Subcutaneous adipose tissue (tissue), 4 donors: Measurements from ENCODE around the gene HASPIN. TPM values are rescaled to one million over a fixed set of nuclear protein-coding genes. Genes with fewer than 3 reads are reported as not detected.

Experiments used
- CTCF ChIP-seq: fragments of 450-650 bp; IDR thresholded peaks from one replicate; pipeline ENCODE4 v1.5.1; 2016; ENCODE audit warnings: low read depth, mild to moderate bottlenecking, control low read depth, antibody characterized with exemption, moderate library complexity
- total RNA-seq, 4 donors: library from RNA; depleted of rRNA; stranded (reverse); fragments of >200 nt; gene quantifications; one replicate each; pipeline ENCODE4 v1.1.0, GENCODE V29; 2016

Gene HASPIN
- total RNA-seq, 4 donors from 2014 or later, result 0.33 to 0.44 (median 0.34) TPM; not detected in 1

GRCh38 chr17:3715296-3715695 is 8.4 kb upstream of the HASPIN start:
- TF ChIP-seq CTCF, result no peak

DNA sequence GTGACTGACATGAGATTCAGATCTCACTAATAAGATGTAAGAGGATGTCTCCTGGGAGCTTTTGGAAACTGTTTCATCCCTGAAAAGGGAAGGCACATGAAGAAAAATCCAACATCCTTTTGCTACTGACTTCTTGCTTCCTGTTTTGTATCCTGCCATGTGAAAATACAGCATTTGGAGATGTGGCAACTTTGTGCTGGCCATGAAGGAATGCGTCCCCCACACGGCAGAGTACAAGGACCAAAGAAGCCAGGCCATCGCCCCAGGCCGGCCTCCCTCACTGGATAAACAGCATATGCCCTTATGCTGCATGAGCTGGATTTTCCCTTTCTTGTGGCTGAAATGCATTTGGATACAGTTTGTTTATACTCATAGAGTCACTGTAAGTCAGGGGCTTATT is 5.5 kb upstream of the HASPIN start:
- no peak for TF ChIP-seq CTCF

DNA sequence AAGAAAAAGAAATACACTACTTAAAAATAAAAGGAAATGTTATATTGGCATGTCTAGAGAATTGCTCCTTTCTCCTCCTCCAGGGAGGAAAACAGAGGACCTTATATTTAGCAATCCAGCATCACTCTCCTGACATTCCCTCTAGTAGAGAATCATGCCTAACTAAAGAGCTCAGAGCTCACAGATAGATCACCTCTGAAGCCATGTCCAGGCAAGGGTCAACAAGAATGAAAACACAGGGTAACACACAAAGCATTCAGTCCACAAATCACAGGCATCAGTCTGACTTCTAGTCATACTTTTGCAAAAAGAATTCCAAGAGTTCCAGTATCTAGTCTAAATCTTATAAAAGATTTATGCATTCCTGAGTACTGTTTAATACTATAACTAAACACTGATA is 4.4 kb upstream of the HASPIN start:
- TF ChIP-seq CTCF, result no peak

DNA sequence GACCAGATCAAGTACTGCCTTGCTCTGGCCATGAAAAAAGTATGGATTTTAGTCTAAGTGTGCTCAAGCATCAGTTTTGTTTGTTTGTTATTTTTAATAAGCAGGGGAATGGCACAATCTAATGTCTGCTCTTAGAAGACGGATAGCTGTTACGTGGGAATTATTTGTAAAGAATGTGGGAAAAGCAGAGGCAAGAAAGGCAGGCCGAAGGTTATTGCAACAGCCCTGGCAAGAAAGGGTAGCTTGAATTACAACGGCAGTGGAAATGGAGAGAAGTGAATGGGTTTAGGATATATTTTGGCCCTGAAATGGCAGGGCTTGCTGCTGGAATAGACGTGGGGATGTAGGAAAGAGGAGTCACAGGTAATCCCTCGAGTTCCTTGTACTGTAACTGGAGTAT is 987 bp upstream of the HASPIN start:
- no peak for TF ChIP-seq CTCF

DNA sequence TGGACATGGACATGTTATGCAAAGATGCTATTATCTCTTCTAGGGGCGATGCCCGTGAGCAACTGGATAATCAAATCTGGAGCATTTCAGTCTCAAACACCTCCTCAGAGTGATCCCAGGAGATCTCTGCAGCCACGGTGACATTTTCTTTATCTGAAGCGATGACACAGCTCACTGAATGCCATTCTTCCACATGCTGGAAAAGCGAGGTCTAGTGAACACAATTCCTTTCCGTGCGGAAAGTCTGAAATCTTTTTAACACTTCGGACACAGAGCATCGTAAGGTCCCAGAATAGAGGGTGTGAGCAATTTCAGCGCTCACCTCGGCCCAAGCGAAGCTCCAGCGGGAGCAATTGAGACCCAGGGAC is 531 bp upstream of the HASPIN start:
- TF ChIP-seq CTCF, result no peak

- no peak for TF ChIP-seq CTCF
Measured at GRCh38 chr17:3724378-3725077, 825 bp downstream of the HASPIN start.

GRCh38 chr17:3727041-3727440 is 3.3 kb downstream of the HASPIN start:
- no peak for TF ChIP-seq CTCF
